Suprapubic skin (tissue), 3 donors: ENCODE measurements around the gene CDC27.
"Not testable (repeated sequence)": the region's sequence is repeated elsewhere in the genome, so short reads cannot be mapped to it uniquely, and the experiment has no call there.

ENCODE experiments used
- CTCF ChIP-seq, 2 donors: fragments of 200-600 bp in 1 of 2; fragments of 450-650 bp in 1 of 2; sonication (generic) in 1 of 2; IDR thresholded peaks; one replicate each; pipeline ENCODE4 v1.5.1; 2016 to 2019; ENCODE audit warnings: antibody characterized with exemption in 2 of 2, mild to moderate bottlenecking in 1 of 2, moderate library complexity in 1 of 2
- POLR2AphosphoS5 ChIP-seq, 3 donors: sonication (generic); formaldehyde crosslinking; IDR thresholded peaks; one replicate each; pipeline ENCODE4 v1.6.1; 2017; ENCODE audit warnings: antibody characterized with exemption in 3 of 3

DNA sequence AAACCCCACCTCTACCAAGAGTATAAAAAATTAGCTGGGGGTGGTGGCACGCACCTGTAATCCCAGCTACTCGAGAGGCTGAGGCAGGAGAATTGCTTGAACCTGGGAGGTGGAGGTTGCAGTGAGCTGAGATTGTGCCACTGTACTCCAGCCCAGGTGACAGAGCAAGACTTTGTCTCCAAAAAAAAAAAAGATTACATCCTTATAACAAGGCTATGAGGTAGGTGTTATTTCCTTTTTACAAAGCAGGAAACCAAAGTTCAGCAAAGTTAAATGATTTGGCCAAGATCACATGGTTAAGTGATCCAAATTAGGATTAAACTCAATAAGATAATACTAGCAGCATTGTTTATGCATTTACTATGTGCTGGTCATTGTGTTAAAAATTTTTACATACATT lies 28.2 kb upstream of the CDC27 start:
- TF ChIP-seq POLR2AphosphoS5, CTCF (IDR thresholded peaks at IDR 0.05): not testable (repeated sequence)
